ENCODE data around the gene TM4SF1.
"Not testable (repeated sequence)": the region's sequence is repeated elsewhere in the genome, so short reads cannot be mapped to it uniquely, and the experiment has no call there.

The TM4SF1 gene

DNA sequence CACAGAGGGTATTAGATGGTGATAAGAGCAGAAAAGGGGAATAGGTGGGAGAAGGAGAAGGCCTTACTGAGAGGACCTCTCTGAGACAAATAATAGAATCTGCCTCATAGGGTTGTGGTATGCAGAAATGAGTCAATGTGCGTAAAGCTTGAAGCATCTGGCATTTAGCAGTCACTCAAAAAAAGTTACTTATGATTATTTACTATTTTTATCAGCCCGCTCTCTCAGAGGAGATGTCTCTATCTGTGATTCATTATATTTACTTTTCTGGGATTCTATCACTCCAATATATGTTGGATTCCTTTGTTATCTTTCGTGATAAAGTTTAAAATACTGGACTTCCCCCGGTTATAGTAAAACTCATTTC lies 4.6 kb upstream of the TM4SF1 start:
- TF ChIP-seq, protein P1, sequence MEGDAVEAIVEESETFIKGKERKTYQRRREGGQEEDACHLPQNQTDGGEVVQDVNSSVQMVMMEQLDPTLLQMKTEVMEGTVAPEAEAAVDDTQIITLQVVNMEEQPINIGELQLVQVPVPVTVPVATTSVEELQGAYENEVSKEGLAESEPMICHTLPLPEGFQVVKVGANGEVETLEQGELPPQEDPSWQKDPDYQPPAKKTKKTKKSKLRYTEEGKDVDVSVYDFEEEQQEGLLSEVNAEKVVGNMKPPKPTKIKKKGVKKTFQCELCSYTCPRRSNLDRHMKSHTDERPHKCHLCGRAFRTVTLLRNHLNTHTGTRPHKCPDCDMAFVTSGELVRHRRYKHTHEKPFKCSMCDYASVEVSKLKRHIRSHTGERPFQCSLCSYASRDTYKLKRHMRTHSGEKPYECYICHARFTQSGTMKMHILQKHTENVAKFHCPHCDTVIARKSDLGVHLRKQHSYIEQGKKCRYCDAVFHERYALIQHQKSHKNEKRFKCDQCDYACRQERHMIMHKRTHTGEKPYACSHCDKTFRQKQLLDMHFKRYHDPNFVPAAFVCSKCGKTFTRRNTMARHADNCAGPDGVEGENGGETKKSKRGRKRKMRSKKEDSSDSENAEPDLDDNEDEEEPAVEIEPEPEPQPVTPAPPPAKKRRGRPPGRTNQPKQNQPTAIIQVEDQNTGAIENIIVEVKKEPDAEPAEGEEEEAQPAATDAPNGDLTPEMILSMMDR (IDR thresholded peaks at IDR 0.05): no peak
- no peak for TF ChIP-seq ZFX (IDR thresholded peaks at IDR 0.05; ENCODE audit: borderline replicate concordance)
- no peak overlapping the region for H3K27ac ChIP-seq

DNA sequence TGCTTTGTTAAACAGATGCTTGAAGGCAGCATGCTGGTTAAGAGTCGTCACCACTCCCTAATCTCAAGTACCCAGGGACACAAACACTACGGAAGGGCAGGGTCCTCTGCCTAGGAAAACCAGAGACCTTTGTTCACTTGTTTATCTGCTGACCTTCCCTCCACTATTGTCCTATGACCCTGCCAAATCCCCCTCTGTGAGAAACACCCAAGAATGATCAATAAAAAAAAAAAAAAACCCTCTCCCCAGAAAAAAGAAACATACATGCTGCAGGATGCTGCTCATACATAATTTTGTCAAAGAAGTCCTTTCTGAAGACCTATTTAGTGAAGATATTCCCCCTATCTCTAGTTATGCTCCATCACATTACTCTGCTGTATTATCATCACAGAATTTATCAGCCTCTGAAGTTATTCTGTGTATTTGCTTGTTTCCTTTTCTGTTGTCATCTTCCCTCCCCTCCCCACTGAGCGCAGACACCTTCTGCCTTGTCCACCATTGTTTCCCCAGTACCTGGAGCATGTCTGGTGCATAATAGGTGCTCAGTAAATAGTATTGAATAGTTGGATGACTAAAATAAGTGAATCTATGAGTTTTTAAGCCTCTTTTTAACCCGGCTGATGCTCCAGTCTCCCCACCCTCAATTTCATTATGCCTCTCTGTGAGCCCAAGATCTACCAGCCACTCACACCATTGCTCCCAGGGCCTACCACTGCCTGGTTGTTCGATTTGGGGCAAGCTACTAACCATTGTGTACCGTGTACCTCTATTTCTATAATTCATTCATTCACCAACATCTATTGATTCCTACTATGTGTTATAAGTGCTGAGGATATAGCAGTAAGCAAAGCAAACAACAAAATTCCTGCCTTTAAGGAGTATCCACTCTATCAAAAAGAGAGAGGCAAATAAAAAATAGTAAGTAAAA lies 4.0 kb upstream of the TM4SF1 start:
- no peak overlapping the region for H3K27ac ChIP-seq
- no peak for TF ChIP-seq ZFX (IDR thresholded peaks at IDR 0.05; ENCODE audit: borderline replicate concordance)
- TF ChIP-seq, protein P1 (IDR thresholded peaks at IDR 0.05): no peak

DNA sequence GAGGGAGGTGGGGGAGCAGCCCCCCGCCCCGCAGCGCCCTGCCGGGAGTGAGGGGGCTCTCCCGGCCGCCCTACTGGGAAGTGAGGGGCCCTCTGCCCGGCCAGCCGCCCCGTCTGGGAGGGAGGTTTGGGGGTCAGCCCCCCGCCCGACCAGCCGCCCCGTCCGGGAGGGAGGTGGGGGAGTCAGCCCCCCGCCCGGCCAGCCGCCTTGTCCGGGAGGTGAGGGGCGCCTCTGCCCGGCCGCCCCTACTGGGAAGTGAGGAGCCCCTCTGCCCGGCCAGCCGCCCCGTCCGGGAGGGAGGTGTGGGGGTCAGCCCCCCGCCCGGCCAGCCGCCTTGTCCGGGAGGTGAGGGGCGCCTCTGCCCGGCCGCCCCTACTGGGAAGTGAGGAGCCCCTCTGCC lies 2.8 kb upstream of the TM4SF1 start:
- H3K27ac ChIP-seq: not testable (repeated sequence)

- H3K27ac ChIP-seq: peak overlapping the region; percentile 63
- TF ChIP-seq, protein P1 (IDR thresholded peaks at IDR 0.05): no peak
- TF ChIP-seq ZFX (IDR thresholded peaks at IDR 0.05; ENCODE audit: borderline replicate concordance): no peak
Measured at GRCh38 chr3:149378478-149379309, 1.2 kb upstream of the TM4SF1 start.

- peak overlapping the region; percentile 63 for H3K27ac ChIP-seq
- TF ChIP-seq, protein P1 (IDR thresholded peaks at IDR 0.05): no peak
- TF ChIP-seq ZFX (IDR thresholded peaks at IDR 0.05; ENCODE audit: borderline replicate concordance): no peak
Measured at GRCh38 chr3:149376718-149377407, 586 bp downstream of the TM4SF1 start.

GRCh38 chr3:149375501-149376196 lies 1.8 kb downstream of the TM4SF1 start:
- no peak overlapping the region for H3K27ac ChIP-seq
- TF ChIP-seq, protein P1 (IDR thresholded peaks at IDR 0.05): no peak
